Renal cortex interstitium (tissue), 11 donors: Measurements from ENCODE around the gene SCAP. TPM values are rescaled to one million over a fixed set of nuclear protein-coding genes. Genes with fewer than 3 reads are reported as not detected.
A peak's percentile ranks its signal among the peaks of the same experiment; 100 is the strongest.

Source experiments
- DNase-seq, 11 donors: peaks; one replicate each; pipeline ENCODE4 v3.0.0-alpha.2; 2013; ENCODE audit warnings: low read depth in 9 of 11, low spot score in 4 of 11; ENCODE audit errors: extremely low read depth in 1 of 11
- polyA plus RNA-seq, 3 donors: library from polyadenylated mRNA; unstranded; fragments of 120-200 nt; gene quantifications; one replicate each; pipeline ENCODE4 v1.2.1, GENCODE V29; 2013; ENCODE audit not compliant: insufficient read length in 3 of 3

Gene SCAP
- polyA plus RNA-seq, 3 donors, result 68.2 to 89.0 (median 79.0) TPM

GRCh38 chr3:47421741-47422649 lies 53.7 kb downstream of the SCAP start:
- DNase-seq, result no peak

- DNase-seq, result peak; percentile 63 to 89 (median 78)
These were observed 54.9 kb downstream of the SCAP start for GRCh38 chr3:47420511-47421484.

GRCh38 chr3:47420044-47420430 lies 55.7 kb downstream of the SCAP start:
- DNase-seq, result no peak

GRCh38 chr3:47419083-47420043 lies 56.4 kb downstream of the SCAP start:
- no peak for DNase-seq

GRCh38 chr3:47418167-47419082 lies 57.3 kb downstream of the SCAP start:
- no peak for DNase-seq

- DNase-seq, result no peak
These were observed 59.7 kb downstream of the SCAP start for GRCh38 chr3:47416041-47416440.

- DNase-seq, result no peak
These were observed 60.8 kb downstream of the SCAP start for GRCh38 chr3:47414666-47415587.

GRCh38 chr3:47414161-47414564 lies 61.6 kb downstream of the SCAP start:
- no peak for DNase-seq

- no peak for DNase-seq
These were observed 62.0 kb downstream of the SCAP start for GRCh38 chr3:47413751-47414150.

- no peak for DNase-seq
These were observed 62.8 kb downstream of the SCAP start for GRCh38 chr3:47412842-47413520.

GRCh38 chr3:47412453-47412756 lies 63.3 kb downstream of the SCAP start:
- no peak for DNase-seq

- DNase-seq, result no peak
These were observed 63.9 kb downstream of the SCAP start for GRCh38 chr3:47411696-47412452.

- no peak for DNase-seq
These were observed 64.7 kb downstream of the SCAP start for GRCh38 chr3:47410801-47411646.

GRCh38 chr3:47410417-47410720 lies 65.4 kb downstream of the SCAP start:
- DNase-seq, result no peak
